ENCODE results near the gene HAP1.

DNA sequence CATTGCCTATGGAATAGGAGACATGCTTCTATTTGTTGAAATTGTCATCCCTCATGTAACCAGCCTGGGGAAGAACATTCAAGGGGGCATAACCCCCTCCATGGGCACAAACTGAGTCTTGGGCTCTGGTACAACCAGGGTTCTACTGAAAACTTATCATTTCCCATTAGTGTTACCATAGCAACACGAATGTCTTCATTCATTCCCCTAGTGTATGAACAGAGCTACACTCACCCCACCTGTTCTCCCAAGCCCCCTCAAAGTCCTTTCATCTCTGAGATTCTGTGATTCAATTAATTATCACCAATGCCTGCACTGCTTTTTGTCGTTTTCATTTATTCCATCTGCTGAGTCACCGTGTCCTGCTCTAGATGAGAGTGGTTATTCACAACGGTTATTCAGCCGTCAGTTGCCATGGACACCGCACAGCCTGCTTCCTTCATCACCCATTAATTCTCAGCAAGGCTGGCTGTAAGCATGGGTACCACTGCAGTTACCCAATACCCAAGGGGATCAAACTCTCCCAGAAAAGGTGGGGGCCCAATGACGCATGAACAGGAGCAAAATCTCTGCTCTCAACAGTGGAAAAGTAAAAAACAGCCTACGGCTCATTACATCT, 23.9 kb downstream of the HAP1 start:
- TF ChIP-seq, protein P1, sequence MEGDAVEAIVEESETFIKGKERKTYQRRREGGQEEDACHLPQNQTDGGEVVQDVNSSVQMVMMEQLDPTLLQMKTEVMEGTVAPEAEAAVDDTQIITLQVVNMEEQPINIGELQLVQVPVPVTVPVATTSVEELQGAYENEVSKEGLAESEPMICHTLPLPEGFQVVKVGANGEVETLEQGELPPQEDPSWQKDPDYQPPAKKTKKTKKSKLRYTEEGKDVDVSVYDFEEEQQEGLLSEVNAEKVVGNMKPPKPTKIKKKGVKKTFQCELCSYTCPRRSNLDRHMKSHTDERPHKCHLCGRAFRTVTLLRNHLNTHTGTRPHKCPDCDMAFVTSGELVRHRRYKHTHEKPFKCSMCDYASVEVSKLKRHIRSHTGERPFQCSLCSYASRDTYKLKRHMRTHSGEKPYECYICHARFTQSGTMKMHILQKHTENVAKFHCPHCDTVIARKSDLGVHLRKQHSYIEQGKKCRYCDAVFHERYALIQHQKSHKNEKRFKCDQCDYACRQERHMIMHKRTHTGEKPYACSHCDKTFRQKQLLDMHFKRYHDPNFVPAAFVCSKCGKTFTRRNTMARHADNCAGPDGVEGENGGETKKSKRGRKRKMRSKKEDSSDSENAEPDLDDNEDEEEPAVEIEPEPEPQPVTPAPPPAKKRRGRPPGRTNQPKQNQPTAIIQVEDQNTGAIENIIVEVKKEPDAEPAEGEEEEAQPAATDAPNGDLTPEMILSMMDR (IDR thresholded peaks at IDR 0.05): no peak
- no peak for TF ChIP-seq EP300 (IDR thresholded peaks at IDR 0.05)

All from suprapubic skin (tissue), 3 donors.